ENCODE measurements around the gene STK39. TPM values are rescaled to one million over a fixed set of nuclear protein-coding genes. Genes with fewer than 3 reads are reported as not detected.
A peak's percentile ranks its signal among the peaks of the same experiment; 100 is the strongest.

STK39 gene
- total and polyA plus RNA-seq, 2 experiments from 2014 or later = 32.7 to 51.7 TPM

- peaks cover 12% of the 10 kb centered on the region for H3K36me3 ChIP-seq
- H3K4me1 ChIP-seq (ENCODE audit: low read depth) = peaks cover 9% of the 10 kb centered on the region
- DNase-seq (ENCODE audit: low read depth in 1 of 2, low spot score in 1 of 2) = no peak
- no peaks in the 10 kb centered on the region for H3K27me3 ChIP-seq
- peak overlapping the region; percentile 67 for H3K27ac ChIP-seq
- H3K4me3 ChIP-seq = no peak overlapping the region
- no peaks in the 10 kb centered on the region for H3K9me3 ChIP-seq (ENCODE audit: low read depth)
- TF ChIP-seq, protein P1, sequence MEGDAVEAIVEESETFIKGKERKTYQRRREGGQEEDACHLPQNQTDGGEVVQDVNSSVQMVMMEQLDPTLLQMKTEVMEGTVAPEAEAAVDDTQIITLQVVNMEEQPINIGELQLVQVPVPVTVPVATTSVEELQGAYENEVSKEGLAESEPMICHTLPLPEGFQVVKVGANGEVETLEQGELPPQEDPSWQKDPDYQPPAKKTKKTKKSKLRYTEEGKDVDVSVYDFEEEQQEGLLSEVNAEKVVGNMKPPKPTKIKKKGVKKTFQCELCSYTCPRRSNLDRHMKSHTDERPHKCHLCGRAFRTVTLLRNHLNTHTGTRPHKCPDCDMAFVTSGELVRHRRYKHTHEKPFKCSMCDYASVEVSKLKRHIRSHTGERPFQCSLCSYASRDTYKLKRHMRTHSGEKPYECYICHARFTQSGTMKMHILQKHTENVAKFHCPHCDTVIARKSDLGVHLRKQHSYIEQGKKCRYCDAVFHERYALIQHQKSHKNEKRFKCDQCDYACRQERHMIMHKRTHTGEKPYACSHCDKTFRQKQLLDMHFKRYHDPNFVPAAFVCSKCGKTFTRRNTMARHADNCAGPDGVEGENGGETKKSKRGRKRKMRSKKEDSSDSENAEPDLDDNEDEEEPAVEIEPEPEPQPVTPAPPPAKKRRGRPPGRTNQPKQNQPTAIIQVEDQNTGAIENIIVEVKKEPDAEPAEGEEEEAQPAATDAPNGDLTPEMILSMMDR (IDR thresholded peaks at IDR 0.05; ENCODE audit: low read depth, low read length) = no peak
Measured at GRCh38 chr2:168137510-168138180, 109.8 kb downstream of the STK39 start.

- Histone ChIP-seq H3K36me3 (peaks cover 12% of the 10 kb centered on the region), H3K27me3 (no peaks in the 10 kb centered on the region), H3K4me3 (no peak overlapping the region), H3K9me3 (ENCODE audit: low read depth) (no peaks in the 10 kb centered on the region), H3K4me1 (ENCODE audit: low read depth) (peaks cover 9% of the 10 kb centered on the region), H3K27ac (no peak overlapping the region)
- peak in 1 of 2 donors; percentile 63 for DNase-seq (ENCODE audit: low read depth in 1 of 2, low spot score in 1 of 2)
- TF ChIP-seq, protein P1 (IDR thresholded peaks at IDR 0.05; ENCODE audit: low read depth, low read length) = peak; percentile 51
Measured at GRCh38 chr2:168136392-168136977, 110.9 kb downstream of the STK39 start.

GRCh38 chr2:168135630-168136029 is 111.8 kb downstream of the STK39 start:
- no peak overlapping the region for H3K27ac ChIP-seq
- peaks cover 12% of the 10 kb centered on the region for H3K36me3 ChIP-seq
- no peaks in the 10 kb centered on the region for H3K27me3 ChIP-seq
- H3K4me3 ChIP-seq = no peak overlapping the region
- peaks cover 14% of the 10 kb centered on the region for H3K4me1 ChIP-seq (ENCODE audit: low read depth)
- TF ChIP-seq, protein P1 (IDR thresholded peaks at IDR 0.05; ENCODE audit: low read depth, low read length) = no peak
- DNase-seq (ENCODE audit: low read depth in 1 of 2, low spot score in 1 of 2) = no peak
- H3K9me3 ChIP-seq (ENCODE audit: low read depth) = no peaks in the 10 kb centered on the region

DNA sequence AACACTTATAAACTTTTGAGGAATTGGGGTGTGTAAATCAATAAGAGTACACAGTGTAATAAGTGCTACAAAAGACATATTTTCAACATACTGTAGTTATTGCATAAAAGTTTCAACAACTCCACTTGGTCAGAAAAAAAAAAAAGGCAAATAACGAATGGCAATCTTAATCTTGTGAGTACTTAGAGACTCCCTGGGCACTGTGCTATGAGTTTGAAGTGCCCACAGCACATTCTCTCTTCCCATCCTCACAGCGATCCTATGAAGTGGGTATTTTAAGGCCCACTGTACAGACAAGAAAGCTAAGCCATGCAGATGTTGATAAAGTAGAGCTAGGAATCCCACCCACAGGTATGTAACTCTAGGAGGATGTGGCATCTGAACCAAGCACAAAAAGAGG is 112.3 kb downstream of the STK39 start:
- H3K27me3 ChIP-seq = no peaks in the 10 kb centered on the region
- H3K27ac ChIP-seq = no peak overlapping the region
- H3K36me3 ChIP-seq = peaks cover 9% of the 10 kb centered on the region
- DNase-seq (ENCODE audit: low read depth in 1 of 2, low spot score in 1 of 2) = no peak
- peaks cover 19% of the 10 kb centered on the region for H3K4me1 ChIP-seq (ENCODE audit: low read depth)
- no peaks in the 10 kb centered on the region for H3K9me3 ChIP-seq (ENCODE audit: low read depth)
- H3K4me3 ChIP-seq = no peak overlapping the region
- TF ChIP-seq, protein P1 (IDR thresholded peaks at IDR 0.05; ENCODE audit: low read depth, low read length) = no peak

- no peaks in the 10 kb centered on the region for H3K27me3 ChIP-seq
- TF ChIP-seq, protein P1 (IDR thresholded peaks at IDR 0.05; ENCODE audit: low read depth, low read length) = no peak
- H3K9me3 ChIP-seq (ENCODE audit: low read depth) = no peaks in the 10 kb centered on the region
- peaks cover 5% of the 10 kb centered on the region for H3K36me3 ChIP-seq
- H3K4me1 ChIP-seq (ENCODE audit: low read depth) = peaks cover 22% of the 10 kb centered on the region
- no peak overlapping the region for H3K4me3 ChIP-seq
- H3K27ac ChIP-seq = no peak overlapping the region
- DNase-seq (ENCODE audit: low read depth in 1 of 2, low spot score in 1 of 2) = no peak
Measured at GRCh38 chr2:168134485-168134884, 112.9 kb downstream of the STK39 start.

All from cardiac muscle cell (in vitro differentiated cells and primary cell).